Activated CD4-positive, CD25-positive, alpha-beta regulatory T cell (primary cell): ENCODE results near the gene DHRS3.

Experiments
- DNase-seq, 4 experiments: peaks; one replicate each; lab custom pipeline; 2025; lab: John Stamatoyannopoulos, UW

Gene DHRS3

DNA sequence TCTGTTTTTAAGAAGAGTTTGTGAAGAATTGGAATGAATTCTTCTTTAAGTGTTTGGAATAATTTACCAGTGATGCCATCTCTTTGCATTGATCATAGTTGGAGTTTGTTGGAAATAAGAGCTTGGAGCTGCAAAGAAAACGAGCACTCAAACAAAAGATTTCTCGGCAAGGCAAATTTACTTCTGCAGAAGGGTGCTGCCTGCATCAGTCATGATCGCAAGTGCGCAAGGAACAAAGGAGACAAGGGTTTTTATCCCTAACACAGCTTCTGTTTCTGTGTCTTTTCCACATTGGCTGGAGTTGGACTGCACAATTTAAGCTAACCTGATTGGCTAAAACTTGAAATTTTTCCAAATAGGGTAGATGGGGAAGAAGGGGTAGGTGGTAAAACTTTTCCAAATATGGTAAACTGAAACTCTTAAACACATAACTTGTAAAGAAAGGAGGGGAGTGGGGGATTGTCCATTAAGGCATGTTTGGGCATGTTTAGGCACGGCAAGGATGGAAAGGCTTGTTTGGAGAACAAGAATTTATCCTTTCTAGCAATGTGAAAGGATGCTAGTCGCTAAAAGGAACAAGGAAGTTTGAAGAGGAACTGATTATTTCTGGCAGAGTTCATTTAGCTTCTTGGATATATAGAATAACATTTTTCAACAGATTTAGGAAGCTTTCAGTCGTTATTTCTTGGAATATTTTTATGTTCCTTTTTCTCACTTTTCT, 22.4 kb upstream of the DHRS3 start:
- DNase-seq: no peak

GRCh38 chr1:12637693-12638092, 19.7 kb upstream of the DHRS3 start:
- DNase-seq: no peak

- no peak for DNase-seq
These were observed 18.3 kb upstream of the DHRS3 start for GRCh38 chr1:12636098-12636950.

DNA sequence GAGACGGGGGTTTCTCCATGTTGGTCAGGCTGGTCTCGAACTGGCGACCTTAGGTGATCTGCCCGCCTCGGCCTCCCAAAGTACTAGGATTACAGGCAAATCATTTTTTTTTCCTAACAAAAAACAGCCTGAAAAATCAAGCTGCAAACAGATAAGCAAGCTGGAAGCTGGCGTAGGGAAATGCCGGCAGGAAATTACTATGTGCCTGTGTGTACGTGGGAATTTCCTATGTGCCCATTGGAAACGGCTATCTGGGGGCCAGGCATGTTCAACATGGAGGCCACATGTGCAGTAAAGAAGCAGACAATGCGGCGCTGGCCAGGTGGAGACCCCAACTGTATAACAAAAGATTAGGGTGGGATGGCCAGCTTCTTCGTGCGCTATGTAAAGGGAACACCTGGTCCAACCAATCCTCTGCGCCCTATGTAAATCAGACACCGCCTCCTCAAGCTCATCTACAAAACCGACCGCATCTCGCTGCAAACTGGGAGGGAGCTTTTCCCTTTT, 16.7 kb upstream of the DHRS3 start:
- DNase-seq: no peak

GRCh38 chr1:12634156-12634555, 16.1 kb upstream of the DHRS3 start:
- DNase-seq: no peak

- DNase-seq: no peak
These were observed 13.6 kb upstream of the DHRS3 start for GRCh38 chr1:12631571-12631970.

GRCh38 chr1:12630946-12631530, 13.0 kb upstream of the DHRS3 start:
- no peak for DNase-seq

DNA sequence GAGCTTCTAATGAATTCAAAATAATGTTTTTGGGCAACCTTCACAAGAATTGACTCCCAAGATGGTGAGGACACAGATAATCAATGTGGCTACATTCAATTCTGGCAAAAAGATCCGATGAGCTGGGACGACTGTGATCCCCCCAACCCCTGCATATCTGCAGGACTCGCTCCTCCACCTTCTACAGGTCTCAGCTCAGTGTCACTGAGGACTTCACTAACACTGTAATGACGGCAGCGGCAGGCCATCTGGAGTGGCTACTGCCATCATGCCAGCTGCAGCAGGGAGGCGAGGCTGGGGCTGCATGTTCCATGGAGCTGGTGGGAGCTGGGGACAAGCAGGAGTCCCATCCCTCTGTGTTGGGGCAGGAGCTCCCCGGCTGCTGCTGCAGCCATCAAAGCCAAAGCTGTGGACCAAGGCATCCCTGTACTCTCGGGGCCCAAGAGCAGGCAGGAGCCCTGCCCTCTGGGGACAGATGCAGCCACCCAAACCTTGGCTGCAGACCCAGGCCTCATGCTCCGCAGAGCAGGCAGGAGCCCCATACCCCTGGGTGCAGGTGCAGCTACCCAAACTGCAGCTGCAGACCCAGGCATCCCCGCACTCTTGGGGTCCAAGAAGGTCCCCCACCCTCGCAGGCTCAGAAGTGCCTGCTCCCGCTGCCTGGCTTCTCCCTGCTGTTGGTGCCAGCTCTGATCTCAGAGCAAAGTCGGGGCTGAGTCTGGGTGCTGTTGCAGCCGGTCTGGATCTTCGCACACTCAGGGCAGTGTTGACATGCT, 12.2 kb upstream of the DHRS3 start:
- no peak for DNase-seq

- no peak for DNase-seq
These were observed 11.5 kb upstream of the DHRS3 start for GRCh38 chr1:12629511-12629956.

DNA sequence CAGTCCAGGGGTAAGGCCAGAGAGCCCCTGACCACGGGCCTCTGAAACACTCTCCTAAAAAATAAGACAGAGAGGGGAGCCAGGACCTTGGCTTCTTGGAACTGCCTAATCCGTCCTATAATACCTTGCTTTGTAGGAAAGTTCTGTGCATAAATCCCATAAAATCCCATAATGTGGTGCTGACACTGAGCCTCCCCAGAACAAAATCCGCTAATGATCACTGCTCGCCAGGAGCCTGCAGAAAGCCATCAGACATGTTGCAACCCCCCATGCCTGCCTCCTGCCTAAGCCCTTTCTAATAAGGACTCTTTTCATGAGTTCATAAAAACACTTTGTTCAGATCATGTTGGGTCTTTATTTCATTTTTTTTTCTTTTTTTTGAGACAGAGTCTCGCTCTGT, 9.3 kb upstream of the DHRS3 start:
- no peak for DNase-seq

- DNase-seq: no peak
These were observed 8.9 kb upstream of the DHRS3 start for GRCh38 chr1:12626888-12627287.

- DNase-seq: no peak
These were observed 7.3 kb upstream of the DHRS3 start for GRCh38 chr1:12625276-12625675.

DNA sequence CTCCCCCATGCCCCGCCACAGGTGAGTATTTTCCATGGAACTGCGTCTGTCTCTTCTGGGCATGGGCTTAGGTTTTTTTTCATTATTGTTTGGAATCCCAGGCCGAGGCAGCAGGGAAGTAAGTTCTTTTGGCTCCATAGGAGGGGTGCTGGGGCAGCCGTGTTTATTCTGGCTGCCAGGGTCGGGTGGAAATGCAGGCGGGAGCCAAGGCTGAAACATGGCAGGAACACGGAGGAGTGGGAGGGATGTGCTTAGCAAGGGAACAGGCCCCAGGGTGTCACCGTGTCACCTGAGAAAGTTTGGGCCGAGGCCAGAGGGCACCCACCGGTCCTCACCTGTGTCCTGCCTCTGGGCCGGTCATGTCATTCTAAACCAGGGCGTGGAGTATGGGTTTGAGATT, 4.5 kb upstream of the DHRS3 start:
- no peak for DNase-seq

DNA sequence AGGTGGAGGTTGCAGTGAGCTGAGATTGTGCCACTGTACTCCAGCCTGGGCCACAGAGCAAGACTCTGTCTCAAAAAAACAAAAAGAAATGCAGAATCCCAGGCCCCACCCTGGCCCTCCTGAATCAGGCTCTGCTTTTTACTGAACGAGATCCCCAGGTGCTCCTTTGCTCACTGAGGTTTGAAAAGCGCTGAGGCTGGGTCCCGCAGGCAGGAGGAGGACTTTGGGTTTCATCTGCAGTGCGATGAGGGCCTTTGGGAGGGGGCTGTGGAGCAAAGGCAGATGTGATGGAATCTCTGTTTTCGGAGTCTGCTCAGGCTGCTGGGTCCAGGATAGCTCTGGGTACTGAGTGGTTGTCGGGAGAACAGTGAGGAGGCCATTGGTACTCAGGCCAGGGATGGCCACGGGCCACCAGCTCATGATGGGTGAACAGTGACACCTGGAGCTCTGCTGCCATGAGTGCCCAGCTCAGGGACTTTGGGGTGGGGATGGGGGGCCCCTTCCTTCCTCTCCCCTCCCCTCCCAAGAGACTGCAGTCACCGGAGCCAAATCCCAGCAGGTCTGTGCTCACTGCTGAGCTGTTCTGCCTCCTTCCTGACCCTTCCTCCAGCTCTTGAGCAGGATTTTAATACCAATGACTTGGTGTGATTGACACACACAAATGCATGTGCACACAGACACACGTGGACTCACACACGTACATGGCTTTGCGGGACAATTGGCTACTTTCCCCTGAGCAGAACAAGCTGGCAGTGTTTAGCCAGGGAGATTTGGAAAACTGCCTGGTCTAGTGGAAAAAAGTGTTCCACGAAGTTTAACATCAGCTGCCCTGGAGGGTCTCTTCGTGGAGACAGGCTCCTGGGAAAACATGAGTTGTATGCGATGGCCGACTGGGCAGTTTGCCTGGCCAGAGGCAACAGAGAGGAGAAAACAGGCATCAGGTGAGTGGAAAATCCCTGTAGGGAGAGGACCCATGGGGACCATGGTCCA, 3.6 kb upstream of the DHRS3 start:
- no peak for DNase-seq

GRCh38 chr1:12620931-12621330, 2.9 kb upstream of the DHRS3 start:
- DNase-seq: no peak

DNA sequence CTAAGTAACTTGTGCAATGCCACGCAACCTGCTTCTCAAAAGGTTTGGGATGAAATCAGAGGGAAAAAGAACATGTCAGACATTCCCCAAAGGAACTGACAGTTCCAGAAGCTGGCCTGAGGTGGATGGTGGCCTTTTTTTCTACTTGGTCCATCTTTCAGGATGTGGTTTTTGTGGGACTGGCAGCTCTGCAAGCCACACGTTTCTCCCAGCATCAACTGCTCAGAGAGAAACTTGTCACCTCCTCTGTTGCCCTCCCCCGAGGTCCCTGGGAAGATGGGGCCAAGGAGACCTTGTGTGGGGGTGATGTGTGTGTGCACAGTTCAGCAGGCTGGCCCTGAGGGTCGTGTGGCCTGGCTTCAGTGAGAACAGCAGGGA, 2.5 kb upstream of the DHRS3 start:
- DNase-seq: no peak

DNA sequence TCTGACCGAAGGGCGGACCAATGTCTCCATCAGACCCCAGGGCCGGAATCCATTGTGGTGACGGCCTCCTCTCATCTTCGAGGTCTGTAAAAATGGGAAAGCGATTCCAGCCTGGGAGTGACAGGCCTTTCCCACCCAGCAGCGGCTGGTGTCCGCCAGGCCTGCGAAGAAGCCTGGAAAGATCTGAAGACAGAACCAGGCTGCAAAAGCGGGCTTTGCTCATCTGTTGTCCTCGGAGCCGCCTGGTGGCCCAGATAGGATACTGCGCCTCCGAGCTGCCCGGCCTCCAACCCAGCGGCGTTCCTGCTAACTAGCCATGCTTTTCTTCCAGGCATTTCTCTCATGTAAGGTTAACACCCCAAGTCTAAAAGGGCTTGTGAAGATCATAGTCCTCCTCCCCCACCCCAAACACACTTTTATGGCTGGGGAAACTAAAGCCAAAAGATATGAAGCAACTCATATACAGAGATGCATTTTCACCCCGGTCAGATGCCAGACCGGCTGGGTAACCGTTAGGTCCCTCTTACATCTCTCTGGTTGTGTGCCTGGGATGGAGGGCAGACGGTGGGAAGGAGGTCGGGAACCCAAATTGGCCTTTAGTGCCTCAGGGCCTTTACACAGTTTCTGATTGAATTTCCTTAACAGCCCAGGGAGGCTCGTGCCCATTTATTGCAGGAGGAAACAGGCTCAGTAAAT, 1.9 kb upstream of the DHRS3 start:
- peak; percentile 50 to 61 (median 56) for DNase-seq

DNA sequence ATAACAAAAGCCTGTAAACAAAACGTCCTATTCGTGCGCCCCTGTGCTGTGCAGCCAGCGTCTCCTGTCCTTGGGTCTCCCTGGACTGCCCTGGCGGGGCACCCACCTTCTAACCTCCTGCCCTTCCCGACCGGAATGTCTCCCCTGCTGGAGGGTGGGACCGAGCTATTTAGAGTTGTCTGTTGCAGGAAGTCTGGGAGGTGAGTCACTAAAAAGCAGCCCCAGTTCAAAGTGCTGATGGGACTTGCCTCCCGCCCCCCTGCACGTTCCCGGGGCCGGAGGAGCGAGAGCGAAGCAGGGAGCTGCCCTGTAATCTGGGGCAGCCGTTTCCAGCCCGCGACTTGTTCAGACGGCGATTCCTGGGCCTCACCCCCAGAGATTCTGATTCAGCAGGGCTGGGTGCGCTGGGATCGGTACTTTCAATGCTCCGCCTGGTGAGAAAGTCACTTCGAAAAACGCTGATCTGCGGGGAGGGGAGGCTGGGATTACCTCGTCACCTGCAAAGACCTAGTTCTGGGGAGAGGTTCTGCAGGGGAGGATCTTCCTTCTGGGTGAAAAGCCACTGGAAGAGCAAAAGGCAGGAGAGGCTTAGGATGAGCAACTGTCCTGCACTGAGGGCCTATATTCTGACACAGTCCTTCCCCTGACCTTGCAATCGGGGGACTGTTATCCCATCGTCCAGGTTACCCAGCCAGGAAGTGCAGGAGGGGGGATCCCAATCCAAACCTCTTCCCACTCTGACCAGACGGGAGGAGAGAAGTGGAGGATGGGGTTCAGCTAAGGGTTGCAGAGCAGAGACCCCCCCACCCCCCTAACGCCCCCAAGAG, 1.2 kb upstream of the DHRS3 start:
- peak in 2 of 4 experiments; percentile 15 for DNase-seq

- DNase-seq: no peak
These were observed 603 bp upstream of the DHRS3 start for GRCh38 chr1:12618661-12618964.

DNA sequence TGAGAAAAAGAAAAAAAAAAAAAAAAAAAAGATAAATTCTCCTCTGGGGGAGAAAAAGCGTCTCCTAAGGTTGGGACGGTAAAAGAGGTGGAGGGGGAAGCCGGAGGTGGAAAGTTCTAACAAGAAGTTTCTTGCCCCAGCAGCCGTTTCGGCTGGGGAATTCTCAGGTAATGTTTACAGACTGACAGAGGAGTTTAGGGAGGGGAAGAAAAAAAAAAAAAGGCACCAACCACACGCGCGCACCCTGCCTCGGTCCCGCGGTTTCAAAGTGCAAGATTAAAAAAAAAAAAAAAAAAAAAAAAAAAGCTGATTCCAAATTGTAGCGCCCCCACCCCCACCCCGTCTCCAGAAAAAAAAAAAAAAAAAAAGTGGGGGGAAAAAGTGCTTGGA, 504 bp downstream of the DHRS3 start:
- DNase-seq: no peak
